ENCODE measurements around the gene DEFB131A.
"Not testable (repeated sequence)": the region's sequence is repeated elsewhere in the genome, so short reads cannot be mapped to it uniquely, and the experiment has no call there.

The DEFB131A gene

GRCh38 chr4:9452251-9452650 is 8.0 kb downstream of the DEFB131A start:
- DNase-seq (ENCODE audit: low spot score); H3K4me3 ChIP-seq (ENCODE audit: severe bottlenecking); H3K27ac ChIP-seq (ENCODE audit: poor library complexity, severe bottlenecking); H3K4me1 ChIP-seq (ENCODE audit: insufficient read depth, poor library complexity, severe bottlenecking); H3K9me3 ChIP-seq (ENCODE audit: severe bottlenecking); H3K27me3 ChIP-seq (ENCODE audit: insufficient read depth, poor library complexity, severe bottlenecking); H3K36me3 ChIP-seq (ENCODE audit: low read depth); ATAC-seq (ENCODE audit: low read depth): not testable (repeated sequence)

GRCh38 chr4:9454284-9454683 is 10.1 kb downstream of the DEFB131A start:
- not testable (repeated sequence) for DNase-seq (ENCODE audit: low spot score); H3K4me3 ChIP-seq (ENCODE audit: severe bottlenecking); H3K27ac ChIP-seq (ENCODE audit: poor library complexity, severe bottlenecking); H3K36me3 ChIP-seq (ENCODE audit: low read depth); H3K4me1 ChIP-seq (ENCODE audit: insufficient read depth, poor library complexity, severe bottlenecking); H3K9me3 ChIP-seq (ENCODE audit: severe bottlenecking); H3K27me3 ChIP-seq (ENCODE audit: insufficient read depth, poor library complexity, severe bottlenecking); ATAC-seq (ENCODE audit: low read depth)

GRCh38 chr4:9455046-9455445 is 10.8 kb downstream of the DEFB131A start:
- H3K27me3 ChIP-seq (ENCODE audit: insufficient read depth, poor library complexity, severe bottlenecking); H3K4me1 ChIP-seq (ENCODE audit: insufficient read depth, poor library complexity, severe bottlenecking); H3K36me3 ChIP-seq (ENCODE audit: low read depth); DNase-seq (ENCODE audit: low spot score); H3K4me3 ChIP-seq (ENCODE audit: severe bottlenecking); ATAC-seq (ENCODE audit: low read depth); H3K9me3 ChIP-seq (ENCODE audit: severe bottlenecking); H3K27ac ChIP-seq (ENCODE audit: poor library complexity, severe bottlenecking): not testable (repeated sequence)

- H3K4me3 ChIP-seq (ENCODE audit: severe bottlenecking); H3K27me3 ChIP-seq (ENCODE audit: insufficient read depth, poor library complexity, severe bottlenecking); ATAC-seq (ENCODE audit: low read depth); H3K9me3 ChIP-seq (ENCODE audit: severe bottlenecking); H3K4me1 ChIP-seq (ENCODE audit: insufficient read depth, poor library complexity, severe bottlenecking); DNase-seq (ENCODE audit: low spot score); H3K36me3 ChIP-seq (ENCODE audit: low read depth); H3K27ac ChIP-seq (ENCODE audit: poor library complexity, severe bottlenecking): not testable (repeated sequence)
Measured at GRCh38 chr4:9479466-9479865, 35.3 kb downstream of the DEFB131A start.

GRCh38 chr4:9480066-9480465 is 35.9 kb downstream of the DEFB131A start:
- H3K27me3 ChIP-seq (ENCODE audit: insufficient read depth, poor library complexity, severe bottlenecking); H3K9me3 ChIP-seq (ENCODE audit: severe bottlenecking); H3K36me3 ChIP-seq (ENCODE audit: low read depth); H3K4me3 ChIP-seq (ENCODE audit: severe bottlenecking); ATAC-seq (ENCODE audit: low read depth); DNase-seq (ENCODE audit: low spot score); H3K27ac ChIP-seq (ENCODE audit: poor library complexity, severe bottlenecking); H3K4me1 ChIP-seq (ENCODE audit: insufficient read depth, poor library complexity, severe bottlenecking): not testable (repeated sequence)

- H3K27me3 ChIP-seq (ENCODE audit: insufficient read depth, poor library complexity, severe bottlenecking); H3K4me3 ChIP-seq (ENCODE audit: severe bottlenecking); DNase-seq (ENCODE audit: low spot score); H3K27ac ChIP-seq (ENCODE audit: poor library complexity, severe bottlenecking); H3K36me3 ChIP-seq (ENCODE audit: low read depth); H3K4me1 ChIP-seq (ENCODE audit: insufficient read depth, poor library complexity, severe bottlenecking); H3K9me3 ChIP-seq (ENCODE audit: severe bottlenecking); ATAC-seq (ENCODE audit: low read depth): not testable (repeated sequence)
Measured at GRCh38 chr4:9482871-9483270, 38.7 kb downstream of the DEFB131A start.

GRCh38 chr4:9483682-9484081 is 39.5 kb downstream of the DEFB131A start:
- not testable (repeated sequence) for H3K36me3 ChIP-seq (ENCODE audit: low read depth); H3K27me3 ChIP-seq (ENCODE audit: insufficient read depth, poor library complexity, severe bottlenecking); ATAC-seq (ENCODE audit: low read depth); H3K27ac ChIP-seq (ENCODE audit: poor library complexity, severe bottlenecking); H3K9me3 ChIP-seq (ENCODE audit: severe bottlenecking); H3K4me3 ChIP-seq (ENCODE audit: severe bottlenecking); DNase-seq (ENCODE audit: low spot score); H3K4me1 ChIP-seq (ENCODE audit: insufficient read depth, poor library complexity, severe bottlenecking)

- not testable (repeated sequence) for H3K27me3 ChIP-seq (ENCODE audit: insufficient read depth, poor library complexity, severe bottlenecking); H3K4me1 ChIP-seq (ENCODE audit: insufficient read depth, poor library complexity, severe bottlenecking); H3K9me3 ChIP-seq (ENCODE audit: severe bottlenecking); ATAC-seq (ENCODE audit: low read depth); H3K4me3 ChIP-seq (ENCODE audit: severe bottlenecking); DNase-seq (ENCODE audit: low spot score); H3K36me3 ChIP-seq (ENCODE audit: low read depth); H3K27ac ChIP-seq (ENCODE audit: poor library complexity, severe bottlenecking)
Measured at GRCh38 chr4:9486880-9487279, 42.7 kb downstream of the DEFB131A start.

- not testable (repeated sequence) for H3K27ac ChIP-seq (ENCODE audit: poor library complexity, severe bottlenecking); H3K27me3 ChIP-seq (ENCODE audit: insufficient read depth, poor library complexity, severe bottlenecking); H3K9me3 ChIP-seq (ENCODE audit: severe bottlenecking); ATAC-seq (ENCODE audit: low read depth); H3K4me1 ChIP-seq (ENCODE audit: insufficient read depth, poor library complexity, severe bottlenecking); H3K36me3 ChIP-seq (ENCODE audit: low read depth); DNase-seq (ENCODE audit: low spot score); H3K4me3 ChIP-seq (ENCODE audit: severe bottlenecking)
Measured at GRCh38 chr4:9488796-9489195, 44.6 kb downstream of the DEFB131A start.

- H3K9me3 ChIP-seq (ENCODE audit: severe bottlenecking); H3K27ac ChIP-seq (ENCODE audit: poor library complexity, severe bottlenecking); H3K36me3 ChIP-seq (ENCODE audit: low read depth); H3K27me3 ChIP-seq (ENCODE audit: insufficient read depth, poor library complexity, severe bottlenecking); H3K4me3 ChIP-seq (ENCODE audit: severe bottlenecking); DNase-seq (ENCODE audit: low spot score); ATAC-seq (ENCODE audit: low read depth); H3K4me1 ChIP-seq (ENCODE audit: insufficient read depth, poor library complexity, severe bottlenecking): not testable (repeated sequence)
Measured at GRCh38 chr4:9490496-9490895, 46.3 kb downstream of the DEFB131A start.

- not testable (repeated sequence) for H3K9me3 ChIP-seq (ENCODE audit: severe bottlenecking); DNase-seq (ENCODE audit: low spot score); H3K4me3 ChIP-seq (ENCODE audit: severe bottlenecking); H3K4me1 ChIP-seq (ENCODE audit: insufficient read depth, poor library complexity, severe bottlenecking); H3K27me3 ChIP-seq (ENCODE audit: insufficient read depth, poor library complexity, severe bottlenecking); H3K27ac ChIP-seq (ENCODE audit: poor library complexity, severe bottlenecking); H3K36me3 ChIP-seq (ENCODE audit: low read depth); ATAC-seq (ENCODE audit: low read depth)
Measured at GRCh38 chr4:9490986-9491385, 46.8 kb downstream of the DEFB131A start.

GRCh38 chr4:9493589-9493988 is 49.4 kb downstream of the DEFB131A start:
- not testable (repeated sequence) for H3K4me1 ChIP-seq (ENCODE audit: insufficient read depth, poor library complexity, severe bottlenecking); DNase-seq (ENCODE audit: low spot score); H3K27ac ChIP-seq (ENCODE audit: poor library complexity, severe bottlenecking); H3K4me3 ChIP-seq (ENCODE audit: severe bottlenecking); H3K9me3 ChIP-seq (ENCODE audit: severe bottlenecking); H3K36me3 ChIP-seq (ENCODE audit: low read depth); H3K27me3 ChIP-seq (ENCODE audit: insufficient read depth, poor library complexity, severe bottlenecking); ATAC-seq (ENCODE audit: low read depth)
